ENCODE measurements around the gene SF3A1.

DNA sequence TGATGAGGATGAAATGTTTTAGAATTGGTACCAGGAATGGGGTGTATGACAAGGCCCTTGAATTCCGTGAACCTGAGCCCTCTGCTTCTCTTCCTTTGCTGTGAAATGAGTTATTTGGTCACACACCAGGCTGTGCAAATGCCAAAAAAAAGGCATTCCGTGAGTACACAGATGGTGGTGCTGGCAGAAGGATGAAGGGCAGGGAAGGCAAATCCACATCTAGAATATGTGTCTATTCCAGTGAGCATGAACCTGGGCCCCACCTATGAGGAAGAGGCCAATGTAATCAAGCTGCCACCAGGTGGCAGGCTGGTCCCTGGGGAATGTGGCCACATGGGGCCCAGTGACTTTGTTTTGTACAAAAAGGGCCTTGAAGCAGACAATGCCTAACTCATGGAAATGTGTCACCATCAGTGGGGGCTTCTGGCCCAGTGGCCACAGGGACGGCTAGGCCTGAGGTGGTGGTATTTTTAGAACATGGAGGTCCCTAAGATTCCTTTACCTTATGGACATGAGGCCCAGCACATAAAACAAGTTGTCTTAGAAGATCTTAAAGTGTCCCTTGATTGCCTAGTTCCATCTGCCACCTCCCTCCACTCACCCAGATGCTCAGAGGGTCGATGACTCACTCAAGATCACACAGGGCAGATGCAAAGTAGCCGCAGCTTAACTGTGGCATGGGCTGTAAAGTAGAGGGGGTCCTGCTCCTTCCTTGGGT lies 34.4 kb upstream of the SF3A1 start:
- TF ChIP-seq, protein P1, sequence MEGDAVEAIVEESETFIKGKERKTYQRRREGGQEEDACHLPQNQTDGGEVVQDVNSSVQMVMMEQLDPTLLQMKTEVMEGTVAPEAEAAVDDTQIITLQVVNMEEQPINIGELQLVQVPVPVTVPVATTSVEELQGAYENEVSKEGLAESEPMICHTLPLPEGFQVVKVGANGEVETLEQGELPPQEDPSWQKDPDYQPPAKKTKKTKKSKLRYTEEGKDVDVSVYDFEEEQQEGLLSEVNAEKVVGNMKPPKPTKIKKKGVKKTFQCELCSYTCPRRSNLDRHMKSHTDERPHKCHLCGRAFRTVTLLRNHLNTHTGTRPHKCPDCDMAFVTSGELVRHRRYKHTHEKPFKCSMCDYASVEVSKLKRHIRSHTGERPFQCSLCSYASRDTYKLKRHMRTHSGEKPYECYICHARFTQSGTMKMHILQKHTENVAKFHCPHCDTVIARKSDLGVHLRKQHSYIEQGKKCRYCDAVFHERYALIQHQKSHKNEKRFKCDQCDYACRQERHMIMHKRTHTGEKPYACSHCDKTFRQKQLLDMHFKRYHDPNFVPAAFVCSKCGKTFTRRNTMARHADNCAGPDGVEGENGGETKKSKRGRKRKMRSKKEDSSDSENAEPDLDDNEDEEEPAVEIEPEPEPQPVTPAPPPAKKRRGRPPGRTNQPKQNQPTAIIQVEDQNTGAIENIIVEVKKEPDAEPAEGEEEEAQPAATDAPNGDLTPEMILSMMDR (IDR thresholded peaks at IDR 0.05): peak; percentile 78 to 91 (median 88)
- TF ChIP-seq POLR2A (IDR thresholded peaks at IDR 0.05): no peak

Data from body of pancreas (tissue), 4 donors.